Motor neuron (in vitro differentiated cells): ENCODE data around the gene CRISPLD2. TPM values are rescaled to one million over a fixed set of nuclear protein-coding genes. Genes with fewer than 3 reads are reported as not detected.
A peak's percentile ranks its signal among the peaks of the same experiment; 100 is the strongest.

Source experiments
- ATAC-seq, 8 experiments: fragments of 200-7000 bp; cut with Tn5 transposase; replicated peaks in 6 of 8; 2 replicates each; pipeline ENCODE4 v1.8.0; 2021; ENCODE audit warnings: mild to moderate bottlenecking in 8 of 8, moderate library complexity in 8 of 8
- H3K27ac ChIP-seq, 2 donors: fragments of 250-450 bp; sonication (Bioruptor Pico); 2 replicates each; pipeline ENCODE4 v1.9.0; 2021; ENCODE audit warnings: antibody characterized with exemption in 2 of 2, mild to moderate bottlenecking in 2 of 2, moderate library complexity in 1 of 2
- H3K4me1 ChIP-seq, 2 donors: fragments of 250-450 bp; sonication (Bioruptor Pico); replicated peaks in 1 of 2; 2 replicates each; pipeline ENCODE4 v1.6.1; 2021; ENCODE audit warnings: antibody characterized with exemption in 2 of 2, mild to moderate bottlenecking in 2 of 2, moderate library complexity in 1 of 2
- H3K4me3 ChIP-seq, 5 donors: fragments of 250-450 bp; sonication (Bioruptor Pico); 2 replicates each; pipeline ENCODE4 v1.9.0; 2021; ENCODE audit warnings: antibody characterized with exemption in 5 of 5, mild to moderate bottlenecking in 5 of 5, moderate library complexity in 4 of 5
- WGBS, 10 experiments: fragments of 450-650 bp; shearing (Covaris generic); methylation state at CpG; one replicate each; pipeline ENCODE4 v1.0.0; 2022; 5-methylcytosine and 5-hydroxymethylcytosine counted together
- in situ Hi-C, 9 experiments: fragments of 400-800 bp; cut with MboI; loops; one replicate each; pipeline ENCODE4 v1.15.0; 2021; ENCODE audit warnings: low sequenced_read_pairs in 9 of 9, low pct_unique_long_range_greater_than_20kb in 2 of 9; ENCODE audit not compliant: unreplicated experiment in 9 of 9
- total RNA-seq, 8 experiments: library from RNA; unstranded; fragments of 300-600 nt; gene quantifications; 2 replicates each; pipeline versions ENCODE4 v1.2.3 to v1.2.4, GENCODE V29; 2022

The CRISPLD2 gene
- total RNA-seq, 8 experiments from 2014 or later, result 0.14 to 15.4 (median 1.3) TPM

DNA sequence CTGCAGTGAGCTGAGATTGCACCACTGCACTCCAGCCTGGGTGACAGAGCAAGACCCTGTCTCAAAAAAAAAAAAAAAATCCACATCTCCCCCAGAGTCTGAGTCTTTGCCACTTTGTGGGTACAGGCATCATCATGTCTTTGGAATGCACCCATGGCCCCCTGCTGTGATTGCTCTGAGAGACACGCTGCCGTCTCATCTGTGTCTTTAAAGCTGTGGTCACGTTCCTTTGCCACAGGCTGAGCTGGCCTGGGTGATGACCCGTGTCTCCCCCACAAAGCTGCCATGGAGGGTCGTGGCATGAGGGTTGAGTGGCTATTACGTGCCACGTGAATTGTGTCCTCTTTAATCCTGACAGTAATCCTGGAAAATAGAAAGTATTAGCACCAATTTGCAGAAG, 20.2 kb downstream of the CRISPLD2 start:
- Histone ChIP-seq H3K4me3 (no peak overlapping the region), H3K4me1 (peaks cover 0 to 17% of the 10 kb centered on the region in 2 donors), H3K27ac (no peak overlapping the region)
- no peak for ATAC-seq
- in situ Hi-C loops, result no loop called here
- WGBS, 10 experiments, result 3 to 87% (median 65%) methylated on average over 1 to 4 of the region's 7 CpGs; no CpG with 5 or more reads in 4 of the 10 experiments

DNA sequence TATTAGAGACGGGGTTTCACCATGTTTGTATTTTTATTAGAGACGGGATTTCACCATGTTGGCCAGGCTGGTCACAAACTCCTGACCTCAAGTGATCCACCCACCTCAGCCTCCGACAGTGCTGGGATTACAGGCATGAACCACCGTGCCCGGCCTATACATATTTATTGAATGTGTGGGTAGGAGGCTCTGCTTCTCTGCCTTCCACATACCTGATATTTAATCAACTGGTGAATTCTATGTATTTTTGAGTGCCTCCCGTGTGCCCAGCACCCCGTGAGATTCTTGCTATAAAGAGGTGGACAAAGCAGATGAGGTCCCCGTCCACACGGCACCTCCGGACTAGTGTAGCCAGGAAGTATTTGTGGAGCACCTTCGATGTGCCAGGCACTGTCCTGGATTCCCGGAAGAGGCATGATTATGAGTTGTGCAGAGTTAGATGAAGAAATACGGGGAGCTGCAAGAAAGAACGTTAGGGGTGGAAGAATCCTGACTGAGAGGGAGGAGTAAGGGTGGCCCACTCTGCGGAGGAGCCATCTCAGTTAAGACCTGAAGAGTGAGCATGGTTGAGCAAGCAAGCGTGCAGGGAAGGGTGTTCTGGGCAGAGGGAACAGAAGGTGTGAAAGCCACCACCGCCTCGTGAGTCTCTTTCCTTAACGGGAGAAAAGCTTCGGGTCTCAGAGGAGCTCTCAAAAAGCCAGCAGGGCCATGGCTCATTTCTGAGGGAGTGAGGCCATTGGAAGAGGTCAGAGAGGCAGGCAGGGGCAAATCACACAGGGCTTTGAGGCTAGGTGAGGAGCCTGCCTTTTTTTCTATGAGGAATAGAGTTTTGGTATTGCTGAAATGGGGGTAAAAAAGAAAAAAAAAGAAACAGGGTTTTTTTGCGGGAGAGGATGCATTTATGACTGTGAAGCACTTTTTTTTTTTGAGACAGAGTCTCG, 21.2 kb downstream of the CRISPLD2 start:
- 80 to 97% (median 88%) methylated on average over 2 to 18 of the region's 22 CpGs for WGBS, 10 experiments
- Histone ChIP-seq H3K4me3 (no peak overlapping the region), H3K27ac (no peak overlapping the region), H3K4me1 (peaks cover 2 to 17% of the 10 kb centered on the region in 2 donors)
- no peak for ATAC-seq
- in situ Hi-C loops, result no loop called here

DNA sequence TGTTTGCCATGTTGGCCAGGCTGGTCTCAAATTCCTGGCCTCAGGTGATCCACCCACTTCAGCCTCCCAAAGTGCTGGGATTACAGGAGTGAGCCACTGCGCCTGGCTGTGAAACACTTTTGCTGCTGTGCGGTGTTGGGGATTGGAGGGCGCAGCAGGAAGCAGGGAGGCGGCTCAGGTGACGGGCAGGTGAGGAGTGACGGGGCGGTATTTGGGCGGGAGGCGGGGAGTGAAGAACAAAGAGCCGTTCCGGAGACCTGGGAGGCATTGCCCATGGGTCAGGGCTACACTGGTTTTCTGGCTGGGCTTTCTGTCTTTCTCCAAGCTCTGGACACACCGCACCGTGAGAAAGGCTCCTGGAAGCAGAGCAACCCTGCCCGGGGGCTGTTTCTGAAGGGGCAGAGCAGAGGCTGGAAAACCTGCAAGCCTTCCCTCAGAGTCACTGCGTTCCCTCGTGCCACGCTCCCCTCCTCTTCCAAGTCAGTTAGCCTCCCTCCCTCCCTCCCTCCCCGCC, 22.1 kb downstream of the CRISPLD2 start:
- in situ Hi-C loops, result no loop called here
- no peak for ATAC-seq
- Histone ChIP-seq H3K27ac (no peak overlapping the region), H3K4me3 (no peak overlapping the region), H3K4me1 (peaks cover 2 to 17% of the 10 kb centered on the region in 2 donors)
- 100% methylated on average over 1 of the region's 18 CpGs; no CpG with 5 or more reads in 9 of the 10 experiments for WGBS, 10 experiments

DNA sequence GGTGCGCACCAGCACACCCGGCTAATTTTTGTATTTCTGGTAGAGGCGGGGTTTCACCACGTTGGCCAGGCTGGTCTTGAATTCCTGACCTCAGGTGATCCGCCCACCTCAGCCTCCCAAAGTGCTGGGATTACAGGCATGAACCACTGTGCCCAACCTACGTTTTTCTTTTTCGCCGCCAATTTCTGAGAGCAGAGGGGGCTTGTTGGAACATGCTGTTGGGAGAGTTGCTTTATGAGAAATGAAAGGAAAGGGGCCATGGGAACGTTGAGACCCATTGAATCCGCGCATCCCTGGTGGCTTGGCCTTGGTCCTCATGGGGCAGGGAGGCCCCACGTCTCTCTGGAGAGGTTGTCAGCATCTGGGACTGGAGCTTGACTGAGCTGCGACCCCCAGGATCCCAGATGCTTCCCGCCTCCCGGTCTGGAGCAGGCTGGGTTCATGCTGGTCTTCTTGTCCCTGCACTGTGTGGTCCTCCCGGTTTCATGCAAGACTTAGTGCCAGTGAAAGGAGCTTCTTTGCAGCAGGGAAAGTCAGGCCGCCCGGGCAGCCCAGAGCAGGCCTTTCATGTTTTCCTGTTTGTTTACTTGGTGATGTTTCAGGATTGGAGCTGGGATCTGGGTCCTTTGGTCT, 22.8 kb downstream of the CRISPLD2 start:
- in situ Hi-C loops, result no loop called here
- no peak overlapping the region for H3K4me3 ChIP-seq

DNA sequence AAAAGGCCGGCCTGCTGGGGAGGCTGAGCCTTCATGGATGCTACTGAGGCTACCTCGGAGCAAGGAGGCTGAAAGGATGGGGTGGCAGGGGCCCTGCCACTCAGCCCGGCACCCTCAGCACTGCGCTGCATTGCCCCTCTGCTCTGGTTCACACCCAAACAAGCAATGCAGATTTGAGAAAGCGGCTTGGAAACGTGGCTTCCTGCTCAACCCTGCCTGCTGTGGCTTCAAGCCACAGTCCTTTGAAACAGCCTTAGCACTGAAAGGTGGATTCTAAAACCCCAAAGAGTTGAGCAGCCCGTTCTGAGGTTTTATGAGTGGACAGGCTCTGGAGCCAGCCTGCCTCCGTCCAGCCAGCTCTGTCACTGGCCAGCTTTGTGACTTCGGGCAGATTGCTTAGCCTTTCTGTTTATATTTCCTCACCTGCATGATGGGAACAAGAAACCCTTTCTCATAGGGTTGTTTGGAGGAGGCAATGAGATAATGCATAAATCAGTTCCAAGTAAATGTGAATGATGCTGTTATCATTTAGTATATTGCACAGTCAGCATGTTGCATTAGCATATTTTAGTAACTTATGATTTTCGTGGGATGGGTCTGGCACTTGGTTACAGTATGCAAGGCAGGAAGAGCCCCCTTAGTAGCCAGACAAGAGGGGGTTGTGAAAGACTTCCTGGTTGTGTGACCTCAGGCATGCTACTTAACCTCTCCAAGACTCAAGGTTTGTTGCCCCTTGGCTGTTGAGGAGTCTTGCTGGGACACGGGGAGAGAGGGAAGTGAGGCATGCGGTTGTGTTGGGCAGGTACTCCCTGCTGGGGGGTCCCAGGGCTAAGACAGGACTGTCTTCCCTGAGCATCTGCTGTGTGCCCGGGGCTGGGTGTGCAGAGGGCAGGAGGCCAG, 23.6 kb downstream of the CRISPLD2 start:
- Histone ChIP-seq H3K27ac (no peak overlapping the region), H3K4me1 (peaks cover 2 to 26% of the 10 kb centered on the region in 2 donors), H3K4me3 (no peak overlapping the region)
- no peak for ATAC-seq
- in situ Hi-C loops, result no loop called here
- WGBS, 10 experiments, result 15 to 100% (median 64%) methylated on average over 2 to 7 of the region's 13 CpGs; no CpG with 5 or more reads in 3 of the 10 experiments

More for the DNA sequence above, 22.8 kb downstream of the CRISPLD2 start:
- Histone ChIP-seq H3K4me1 (peaks cover 2 to 19% of the 10 kb centered on the region in 2 donors), H3K27ac (no peak overlapping the region)
- peak in 1 of 8 experiments; percentile 7 for ATAC-seq
- 20 to 100% (median 74%) methylated on average over 1 to 9 of the region's 18 CpGs; no CpG with 5 or more reads in 3 of the 10 experiments for WGBS, 10 experiments

DNA sequence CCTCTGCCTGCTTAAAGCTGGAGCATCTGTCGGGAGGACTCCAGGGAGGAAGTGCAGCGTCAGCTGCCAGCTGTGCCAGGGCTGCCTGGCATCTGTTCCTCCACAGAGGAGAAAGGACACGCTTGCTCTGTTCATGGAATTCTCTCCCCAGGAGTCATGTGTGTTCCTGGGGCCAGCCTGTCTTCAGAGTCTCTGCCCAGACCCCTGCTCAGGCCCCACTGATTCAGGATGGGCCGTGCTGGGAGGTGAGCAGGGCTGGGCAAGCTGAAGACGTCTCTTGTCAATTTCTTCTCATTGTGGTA, 24.2 kb downstream of the CRISPLD2 start:
- in situ Hi-C loops, result no loop called here
- no peak overlapping the region for H3K4me3 ChIP-seq
- ATAC-seq, result peak in 7 of 8 experiments; percentile 9 to 86 (median 56)
- 50 to 81% (median 80%) methylated on average over 1 to 4 of the region's 5 CpGs; no CpG with 5 or more reads in 5 of the 10 experiments for WGBS, 10 experiments
- H3K4me1 ChIP-seq, result peaks cover 2 to 27% of the 10 kb centered on the region in 2 donors
- no peak overlapping the region for H3K27ac ChIP-seq

DNA sequence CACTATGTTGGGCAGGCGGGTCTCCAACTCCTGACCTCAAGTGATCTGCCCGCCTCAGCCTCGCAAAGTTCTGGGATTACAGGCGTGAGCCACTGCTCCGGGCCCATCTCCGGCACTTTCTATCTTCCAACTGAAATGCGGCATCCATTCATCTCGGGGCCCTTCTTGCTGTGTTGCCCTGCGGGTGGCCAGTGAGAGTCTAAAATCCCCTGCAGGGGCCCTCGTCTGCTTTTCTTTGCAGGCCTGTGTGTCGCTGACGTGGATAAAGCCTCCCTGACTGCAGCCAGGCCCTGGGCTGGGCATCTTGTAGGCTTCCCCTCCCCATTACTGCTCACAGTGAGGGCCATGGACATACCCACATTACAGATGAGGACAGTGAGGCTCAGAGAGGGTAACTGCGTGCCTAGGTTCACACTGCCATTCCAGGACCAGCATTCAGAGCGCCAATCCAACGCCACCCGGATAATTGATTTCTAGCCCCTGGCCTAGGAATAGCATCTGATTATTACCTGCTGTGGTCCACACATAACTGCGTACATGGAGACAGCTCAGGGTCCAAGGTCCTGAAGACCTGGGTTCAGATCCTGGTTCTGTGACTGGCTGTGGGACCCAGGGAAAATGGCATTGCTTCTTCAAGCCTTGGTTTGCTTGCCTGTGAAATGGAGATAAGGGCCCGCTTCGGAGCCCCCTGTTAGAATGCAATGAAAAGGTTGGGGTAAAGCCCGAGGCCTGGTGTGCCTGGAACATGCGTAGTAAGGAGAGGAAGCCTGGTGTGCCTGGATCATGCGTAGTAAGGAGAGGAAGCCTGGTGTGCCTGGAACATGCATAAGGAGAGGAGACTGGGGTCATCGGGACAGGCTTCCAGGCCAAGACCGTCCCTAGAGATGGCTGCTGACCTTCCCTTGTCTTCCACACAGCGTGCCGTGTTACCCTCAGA, 25.0 kb downstream of the CRISPLD2 start:
- 69 to 100% (median 92%) methylated on average over 1 to 11 of the region's 26 CpGs; no CpG with 5 or more reads in 2 of the 10 experiments for WGBS, 10 experiments
- Histone ChIP-seq H3K4me1 (peaks cover 2 to 27% of the 10 kb centered on the region in 2 donors), H3K27ac (no peak overlapping the region), H3K4me3 (no peak overlapping the region)
- in situ Hi-C loops, result no loop called here
- peak in 5 of 8 experiments; percentile 21 to 62 (median 53) for ATAC-seq

DNA sequence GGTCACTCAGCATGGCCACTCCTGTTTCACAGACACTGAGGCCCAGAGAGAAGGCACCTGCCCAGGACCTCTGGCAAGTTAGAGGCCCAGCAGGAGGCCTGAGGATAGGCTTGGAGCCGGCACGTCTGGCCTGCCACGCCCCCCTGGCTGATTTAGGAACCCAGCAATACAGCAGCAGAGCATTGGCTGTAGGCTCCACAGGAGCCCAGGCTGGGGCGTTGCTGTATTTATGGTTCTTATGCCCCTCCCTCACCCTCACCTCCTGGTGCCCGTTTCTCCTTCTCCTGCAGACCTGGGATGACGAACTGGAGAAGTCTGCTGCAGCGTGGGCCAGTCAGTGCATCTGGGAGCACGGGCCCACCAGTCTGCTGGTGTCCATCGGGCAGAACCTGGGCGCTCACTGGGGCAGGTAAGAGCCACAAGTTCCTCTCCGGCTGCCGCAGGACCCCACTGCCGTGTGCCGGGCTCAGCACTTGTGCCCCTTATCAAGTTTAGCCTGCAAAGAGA, 25.8 kb downstream of the CRISPLD2 start:
- in situ Hi-C loops, result no loop called here
- Histone ChIP-seq H3K27ac (no peak overlapping the region), H3K4me3 (no peak overlapping the region), H3K4me1 (peaks cover 2 to 27% of the 10 kb centered on the region in 2 donors)
- ATAC-seq, result peak in 4 of 8 experiments; percentile 16 to 24 (median 20)
- WGBS, 10 experiments, result 48 to 88% (median 60%) methylated on average over 1 to 8 of the region's 14 CpGs; no CpG with 5 or more reads in 7 of the 10 experiments

DNA sequence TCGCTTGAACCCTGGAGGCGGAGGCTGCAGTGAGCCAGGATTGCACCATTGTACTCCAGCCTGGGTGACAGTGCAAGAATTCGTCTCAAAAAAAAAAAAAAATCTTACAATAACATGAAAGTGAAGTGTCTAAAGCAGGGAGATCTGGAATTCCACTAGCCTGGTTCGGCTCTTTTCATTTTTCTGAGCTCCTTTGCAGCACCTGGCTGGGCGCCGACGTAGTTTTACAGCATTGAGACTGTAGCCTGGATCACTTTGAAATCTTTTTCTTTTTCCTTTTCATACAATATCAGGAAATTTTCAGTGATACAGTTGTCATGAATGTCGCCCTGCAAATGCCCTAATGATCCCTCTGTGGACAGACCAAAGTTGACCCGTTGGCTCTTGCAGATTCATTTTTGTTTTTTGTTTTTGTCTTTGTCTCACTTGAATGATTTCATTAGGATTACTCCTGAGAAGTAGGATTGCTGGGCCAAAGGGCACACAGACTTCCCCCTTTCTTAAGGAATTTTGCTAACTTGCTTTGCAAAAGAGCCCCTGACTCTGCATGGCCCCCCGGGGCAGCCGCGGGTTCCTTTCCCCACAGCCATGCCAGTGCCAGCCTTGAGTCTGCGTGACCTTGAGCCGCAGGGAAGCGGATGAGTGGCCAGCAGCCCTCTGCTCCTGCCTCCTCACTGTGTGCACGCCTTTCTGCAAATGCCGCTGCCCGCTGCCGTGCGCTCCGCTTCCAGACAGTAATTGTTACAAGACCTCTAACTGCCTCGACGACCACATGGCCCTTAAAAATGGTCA, 28.0 kb downstream of the CRISPLD2 start:
- H3K27ac ChIP-seq, result no peak overlapping the region
- WGBS, 10 experiments, result 28 to 89% (median 56%) methylated on average over 2 to 19 of the region's 23 CpGs
- ATAC-seq, result no peak
- peaks cover 2 to 22% of the 10 kb centered on the region in 2 donors for H3K4me1 ChIP-seq
- in situ Hi-C loops, result no loop called here
- H3K4me3 ChIP-seq, result no peak overlapping the region

DNA sequence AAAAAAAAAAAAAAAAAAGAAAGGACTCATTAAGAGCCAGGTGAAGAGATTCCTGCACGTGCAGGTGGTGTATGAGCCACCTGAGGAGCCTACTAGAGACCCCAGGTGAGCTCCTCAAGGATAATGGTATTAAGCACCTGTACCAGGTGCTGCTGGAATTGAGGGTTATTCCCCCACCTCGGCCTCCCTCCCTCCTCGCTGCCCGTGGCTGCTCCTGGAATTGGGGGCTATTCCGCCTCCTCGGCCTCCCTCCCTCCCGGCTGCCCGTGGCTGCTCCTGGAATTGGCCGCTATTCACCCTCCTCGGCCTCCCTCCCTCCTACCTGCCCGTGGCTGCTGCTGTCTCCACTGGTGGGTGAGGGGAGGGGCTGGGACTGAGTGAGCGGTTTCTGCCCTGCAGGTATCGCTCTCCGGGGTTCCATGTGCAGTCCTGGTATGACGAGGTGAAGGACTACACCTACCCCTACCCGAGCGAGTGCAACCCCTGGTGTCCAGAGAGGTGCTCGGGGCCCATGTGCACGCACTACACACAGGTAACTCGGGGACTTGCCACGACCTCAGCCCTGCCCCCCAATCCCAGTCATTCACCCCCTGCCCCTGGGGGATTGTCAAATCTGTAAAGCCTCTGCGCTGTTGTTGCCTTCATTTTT, 29.3 kb downstream of the CRISPLD2 start:
- no peak overlapping the region for H3K27ac ChIP-seq
- in situ Hi-C loops, result no loop called here
- 33 to 100% (median 82%) methylated on average over 1 to 2 of the region's 22 CpGs; no CpG with 5 or more reads in 2 of the 10 experiments for WGBS, 10 experiments
- H3K4me3 ChIP-seq, result no peak overlapping the region
- peaks cover 2 to 18% of the 10 kb centered on the region in 2 donors for H3K4me1 ChIP-seq
- ATAC-seq, result no peak
